DMS79 treated with DMSO at 0.1 percent for 48 hours (cell line): ENCODE data around the gene PDLIM7.

ENCODE experiments used
- DNase-seq: peaks from one replicate; lab custom pipeline; 2025; lab: John Stamatoyannopoulos, UW

PDLIM7 gene

DNA sequence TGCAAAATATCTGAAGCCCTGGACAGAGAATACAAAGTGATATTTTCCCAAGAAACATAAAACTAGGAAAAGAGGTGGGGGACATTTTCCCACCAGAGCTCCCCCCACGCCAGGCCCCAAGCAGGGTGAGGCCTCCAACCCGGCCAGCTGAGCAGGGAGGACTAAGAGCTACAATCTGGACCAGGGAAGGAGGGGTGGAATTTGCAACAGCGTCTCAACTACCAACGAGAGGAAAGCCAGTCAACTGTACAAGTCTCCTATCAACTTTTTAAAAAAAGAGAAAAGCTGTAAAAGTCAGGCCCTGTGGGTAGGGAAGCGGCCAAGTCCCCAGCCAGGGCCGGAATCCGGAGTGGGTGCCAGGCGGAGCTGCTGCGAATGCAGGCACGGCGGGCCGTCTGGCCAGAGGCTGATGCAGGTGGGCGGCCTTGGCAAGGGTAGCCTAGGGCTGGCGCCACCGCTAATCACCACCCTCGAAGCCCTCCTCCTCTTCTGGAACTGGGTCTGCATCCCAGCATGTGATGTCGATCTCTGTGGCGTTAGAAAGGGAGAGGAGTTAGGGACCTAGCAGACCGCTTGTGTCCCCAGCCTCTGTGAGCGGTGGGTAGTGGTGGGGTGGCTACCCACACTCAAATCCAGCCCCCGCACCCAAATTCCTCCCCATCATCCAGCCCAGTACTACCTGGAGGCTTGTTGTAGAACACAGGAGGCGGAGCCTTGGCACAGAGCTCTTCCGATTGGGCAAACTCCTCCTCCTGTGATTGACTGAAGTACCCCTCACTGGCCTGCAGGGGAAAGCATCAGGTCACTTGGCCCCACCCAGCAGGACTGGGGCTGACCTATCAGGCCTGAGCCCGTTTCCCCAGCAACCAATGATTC lies 40.2 kb downstream of the PDLIM7 start:
- peak; percentile 6 for DNase-seq

DNA sequence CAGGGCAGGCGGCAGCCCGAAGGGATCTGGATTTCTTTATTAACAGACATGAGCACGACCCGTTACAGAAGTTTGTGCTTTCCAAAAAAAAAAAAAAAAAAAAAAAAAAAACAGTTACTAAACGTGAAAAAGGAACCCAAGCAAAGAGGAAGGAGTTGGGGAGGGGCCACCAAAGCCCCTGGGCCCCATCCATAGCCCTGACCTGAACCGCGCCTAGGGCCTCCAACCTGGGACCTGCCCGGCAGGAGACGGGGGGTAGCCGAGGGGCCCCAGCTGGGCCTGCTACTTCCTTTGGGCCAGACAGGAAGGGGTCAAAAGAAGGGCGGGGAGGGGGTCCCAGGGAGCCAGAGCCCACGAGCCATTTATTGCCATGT lies 40.8 kb downstream of the PDLIM7 start:
- DNase-seq, result no peak

DNA sequence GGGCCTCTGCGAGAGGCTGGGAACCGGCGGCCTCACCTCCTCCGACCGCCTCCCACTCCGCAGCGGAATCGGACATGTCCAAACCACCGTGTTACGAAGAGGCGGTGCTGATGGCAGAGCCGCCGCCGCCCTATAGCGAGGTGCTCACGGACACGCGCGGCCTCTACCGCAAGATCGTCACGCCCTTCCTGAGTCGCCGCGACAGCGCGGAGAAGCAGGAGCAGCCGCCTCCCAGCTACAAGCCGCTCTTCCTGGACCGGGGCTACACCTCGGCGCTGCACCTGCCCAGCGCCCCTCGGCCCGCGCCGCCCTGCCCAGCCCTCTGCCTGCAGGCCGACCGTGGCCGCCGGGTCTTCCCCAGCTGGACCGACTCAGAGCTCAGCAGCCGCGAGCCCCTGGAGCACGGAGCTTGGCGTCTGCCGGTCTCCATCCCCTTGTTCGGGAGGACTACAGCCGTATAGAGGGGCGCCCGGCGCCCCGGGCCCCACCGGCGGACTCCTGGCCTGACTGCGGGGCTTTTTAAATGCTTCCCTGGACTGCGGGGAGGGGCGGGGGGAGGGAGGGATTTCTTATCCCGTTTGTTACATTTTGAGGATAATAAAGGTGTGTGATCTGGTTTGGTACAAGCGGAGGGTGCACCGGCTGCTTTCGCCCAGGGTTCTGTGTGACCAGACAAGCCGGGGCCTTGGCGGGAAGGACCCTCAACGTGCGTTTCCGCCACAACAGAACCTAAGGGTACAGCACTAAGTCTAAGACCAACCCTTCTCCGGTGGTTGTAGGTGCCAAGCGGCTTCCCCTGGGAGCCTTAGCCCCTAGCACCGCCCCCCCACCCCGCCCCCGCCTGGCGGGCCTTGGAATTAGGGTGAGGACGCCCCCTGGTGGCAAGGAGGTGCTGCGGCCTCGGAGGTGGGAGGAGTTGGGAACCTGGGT lies 41.5 kb downstream of the PDLIM7 start:
- peak; percentile 50 for DNase-seq

DNA sequence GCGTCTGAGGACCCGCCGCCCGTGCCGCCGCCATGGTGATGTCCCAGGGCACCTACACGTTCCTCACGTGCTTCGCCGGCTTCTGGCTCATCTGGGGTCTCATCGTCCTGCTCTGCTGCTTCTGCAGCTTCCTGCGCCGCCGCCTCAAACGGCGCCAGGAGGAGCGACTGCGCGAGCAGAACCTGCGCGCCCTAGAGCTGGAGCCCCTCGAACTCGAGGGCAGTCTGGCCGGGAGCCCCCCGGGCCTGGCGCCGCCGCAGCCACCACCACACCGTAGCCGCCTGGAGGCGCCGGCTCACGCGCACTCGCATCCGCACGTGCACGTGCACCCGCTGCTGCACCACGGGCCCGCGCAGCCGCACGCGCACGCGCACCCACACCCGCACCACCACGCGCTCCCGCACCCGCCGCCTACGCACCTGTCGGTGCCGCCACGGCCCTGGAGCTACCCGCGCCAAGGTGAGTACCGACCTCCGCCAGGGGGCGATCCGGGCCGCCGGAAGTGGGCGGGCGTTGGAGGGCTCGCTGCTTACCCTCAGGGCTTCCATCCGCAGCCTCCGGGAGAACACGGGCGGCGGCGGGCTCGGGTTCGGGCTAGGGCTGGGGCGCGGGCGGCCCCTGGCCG lies 42.3 kb downstream of the PDLIM7 start:
- peak; percentile 45 for DNase-seq

DNA sequence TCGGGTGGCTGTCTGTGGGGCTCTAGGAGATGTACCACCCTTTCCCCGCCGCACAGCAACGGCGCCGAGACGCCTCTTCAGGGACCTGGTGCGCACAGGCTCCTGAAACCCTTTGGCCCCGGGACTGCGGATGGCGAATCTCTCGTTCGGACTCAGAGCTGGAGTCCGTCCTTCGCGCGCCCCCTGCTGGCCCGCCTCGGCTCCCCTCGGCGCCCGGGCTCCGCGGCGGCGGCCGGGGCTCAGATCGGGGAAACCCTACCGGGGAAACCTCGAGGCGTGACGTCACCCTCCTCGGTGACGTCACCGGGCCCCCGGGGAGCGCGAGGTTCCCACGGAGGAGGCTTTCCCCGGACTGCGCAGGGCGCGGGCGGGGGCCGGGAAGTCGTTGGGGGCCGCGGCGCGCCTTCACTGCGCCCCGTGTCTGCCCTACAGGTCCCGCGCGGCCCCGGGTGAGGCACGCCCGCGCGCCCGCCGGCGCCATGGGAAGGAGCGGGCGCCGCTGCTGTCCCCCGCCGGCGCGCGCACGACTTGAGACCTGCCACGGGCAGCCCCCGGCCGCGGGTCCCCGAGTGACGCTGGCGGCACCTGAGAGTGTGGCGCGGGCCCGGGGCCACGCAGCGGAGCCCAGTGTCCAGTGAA lies 42.9 kb downstream of the PDLIM7 start:
- DNase-seq, result peak; percentile 63

DNA sequence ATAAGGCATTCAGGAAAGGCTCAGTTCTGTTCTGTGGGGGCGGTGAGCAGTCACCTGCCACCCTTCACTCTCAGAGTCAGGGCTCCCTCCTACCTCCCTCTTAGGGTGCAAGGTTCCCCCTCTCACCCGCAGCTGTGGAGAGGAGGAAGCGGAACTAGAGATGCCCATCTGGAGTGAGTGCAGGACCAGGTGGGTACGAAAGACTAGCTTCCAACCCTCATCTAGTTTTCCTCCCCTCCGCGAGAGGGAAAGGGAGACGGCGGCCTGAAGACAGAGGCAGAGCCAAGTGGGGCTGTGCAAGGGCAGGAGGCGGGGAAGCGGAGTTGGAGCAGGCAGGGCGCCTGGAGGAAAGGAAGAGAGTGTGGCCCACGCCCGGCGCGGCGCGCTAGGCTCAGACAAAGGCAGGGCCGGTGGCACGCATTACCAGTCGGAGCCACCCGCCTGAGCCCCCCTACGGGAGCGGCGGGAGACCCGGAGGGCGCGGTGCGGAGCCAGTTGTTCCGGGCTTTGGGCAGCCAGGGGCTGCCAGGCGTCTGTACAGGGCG lies 43.5 kb downstream of the PDLIM7 start:
- peak; percentile 35 for DNase-seq

DNA sequence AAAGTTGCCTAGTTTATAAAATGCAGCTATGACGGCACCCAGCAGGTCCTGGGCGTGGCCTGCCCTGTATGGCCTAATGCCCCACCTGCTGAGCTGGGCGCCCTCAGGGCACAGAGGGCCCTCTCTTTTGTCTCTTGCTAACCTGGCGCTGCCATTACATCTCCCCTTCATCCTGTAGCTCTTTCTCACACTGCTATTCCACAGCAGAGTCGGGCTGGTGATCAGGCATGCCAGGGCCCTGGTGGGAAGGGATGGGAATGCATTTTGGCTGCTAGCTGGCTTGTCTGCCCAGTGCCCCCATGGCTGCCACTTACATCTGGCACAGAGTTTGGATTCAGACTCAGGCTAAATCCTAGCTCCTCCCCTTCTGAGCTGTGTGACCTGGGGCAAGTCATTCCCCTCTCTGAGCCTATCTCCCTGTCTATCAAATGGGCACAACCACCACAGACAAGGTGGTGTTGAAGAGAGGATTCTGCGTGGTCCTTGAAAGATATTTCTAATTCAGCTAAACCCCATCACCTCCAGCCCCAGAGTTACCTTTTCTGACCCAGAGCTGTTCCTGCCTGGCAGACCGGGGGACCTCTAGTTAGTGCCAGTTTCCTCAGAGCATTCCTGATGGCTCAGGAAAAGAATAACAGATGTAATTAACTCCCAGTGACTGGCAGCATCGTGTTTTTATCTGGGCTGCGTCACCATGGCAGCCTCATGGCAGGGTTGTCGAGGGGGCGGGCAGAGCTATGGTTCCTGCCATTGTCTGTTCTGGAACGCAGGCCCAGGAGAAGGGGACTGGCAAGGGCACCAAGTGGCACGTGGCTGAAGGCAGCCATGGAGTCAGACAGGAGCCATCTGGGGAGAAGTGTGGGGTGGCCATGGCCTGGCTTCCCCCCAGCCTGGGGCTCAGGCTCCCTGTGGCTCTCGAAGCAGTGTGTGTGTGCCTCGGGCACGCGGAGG lies 44.4 kb downstream of the PDLIM7 start:
- no peak for DNase-seq

DNA sequence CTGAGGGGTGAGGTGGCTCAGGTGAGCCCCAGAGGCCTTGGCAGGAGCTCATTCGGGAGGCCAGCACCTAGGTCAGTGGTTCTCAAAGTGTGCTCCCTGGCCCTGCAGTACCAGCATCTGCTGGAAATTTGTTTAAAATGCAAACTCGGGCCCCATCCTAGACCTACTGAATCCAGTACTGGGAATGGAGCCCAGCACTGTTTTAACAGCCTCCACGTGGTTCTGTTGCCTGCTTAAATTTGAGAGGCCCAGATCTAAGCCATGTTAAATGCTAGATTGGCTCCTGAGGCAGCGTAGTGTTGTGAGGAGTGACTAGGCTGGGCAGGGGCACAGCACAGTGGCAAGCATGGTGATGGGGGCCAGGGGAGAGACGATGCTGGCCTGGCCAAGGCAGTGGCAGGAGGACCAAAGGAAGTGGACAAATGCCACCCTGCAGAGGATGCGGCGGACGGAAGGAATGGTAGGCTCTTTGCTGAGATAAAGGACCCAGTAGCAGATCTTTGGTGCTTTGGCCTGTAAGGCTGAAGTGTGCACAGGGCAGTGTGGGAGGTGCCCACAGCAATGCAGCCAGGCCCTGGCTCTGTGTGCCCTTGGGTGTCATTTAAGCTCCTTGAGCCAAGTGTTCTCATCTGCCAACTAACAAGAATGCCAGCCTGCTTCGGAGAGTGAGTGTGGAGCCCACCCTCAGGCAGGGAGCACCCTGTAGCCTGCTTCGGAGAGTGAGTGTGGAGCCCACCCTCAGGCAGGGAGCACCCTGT lies 46.6 kb downstream of the PDLIM7 start:
- no peak for DNase-seq

DNA sequence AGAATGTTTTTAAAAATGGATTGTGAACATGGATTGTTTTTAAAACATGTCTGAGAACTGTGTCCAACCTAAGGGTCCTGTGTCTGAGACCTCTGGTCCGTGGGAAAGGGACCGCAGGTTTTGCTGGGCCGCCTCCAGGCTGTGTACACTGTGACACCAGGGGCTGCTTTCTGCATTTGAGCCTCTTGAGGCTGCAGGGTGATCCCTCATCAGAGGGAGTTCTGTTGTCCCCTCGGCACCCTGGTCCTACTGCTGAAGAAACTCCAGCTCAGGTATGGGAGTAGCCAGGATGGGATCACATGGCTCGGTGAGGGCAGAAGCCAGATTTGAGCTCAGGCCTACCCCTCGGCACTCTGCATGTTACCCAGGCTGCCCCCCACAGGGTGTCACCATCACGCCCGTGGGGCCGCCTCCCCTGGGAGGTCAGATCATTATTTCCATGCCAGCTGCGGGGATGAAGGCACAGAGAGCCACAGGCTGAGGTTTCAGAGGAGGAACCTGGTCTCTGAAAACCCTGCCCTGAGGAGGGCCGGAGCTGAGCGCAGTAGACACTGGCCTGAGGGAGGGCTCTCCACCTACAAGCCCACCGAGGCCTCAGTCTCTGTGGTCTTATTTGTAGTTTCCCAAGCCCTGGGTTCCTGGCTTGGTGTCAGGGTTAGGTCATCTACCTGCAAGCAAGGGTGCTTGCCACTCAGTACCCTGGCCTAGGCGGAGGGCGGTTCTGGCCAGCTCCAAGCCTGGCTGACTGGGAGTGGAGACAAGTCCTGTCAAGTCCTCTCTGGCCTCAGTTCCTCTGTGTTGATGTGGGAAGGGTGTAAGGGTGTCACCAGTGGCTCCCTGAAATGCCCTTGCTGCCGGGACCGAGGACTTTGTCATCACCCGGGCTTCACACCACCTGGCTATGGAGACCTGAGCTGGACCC lies 48.0 kb downstream of the PDLIM7 start:
- no peak for DNase-seq

DNA sequence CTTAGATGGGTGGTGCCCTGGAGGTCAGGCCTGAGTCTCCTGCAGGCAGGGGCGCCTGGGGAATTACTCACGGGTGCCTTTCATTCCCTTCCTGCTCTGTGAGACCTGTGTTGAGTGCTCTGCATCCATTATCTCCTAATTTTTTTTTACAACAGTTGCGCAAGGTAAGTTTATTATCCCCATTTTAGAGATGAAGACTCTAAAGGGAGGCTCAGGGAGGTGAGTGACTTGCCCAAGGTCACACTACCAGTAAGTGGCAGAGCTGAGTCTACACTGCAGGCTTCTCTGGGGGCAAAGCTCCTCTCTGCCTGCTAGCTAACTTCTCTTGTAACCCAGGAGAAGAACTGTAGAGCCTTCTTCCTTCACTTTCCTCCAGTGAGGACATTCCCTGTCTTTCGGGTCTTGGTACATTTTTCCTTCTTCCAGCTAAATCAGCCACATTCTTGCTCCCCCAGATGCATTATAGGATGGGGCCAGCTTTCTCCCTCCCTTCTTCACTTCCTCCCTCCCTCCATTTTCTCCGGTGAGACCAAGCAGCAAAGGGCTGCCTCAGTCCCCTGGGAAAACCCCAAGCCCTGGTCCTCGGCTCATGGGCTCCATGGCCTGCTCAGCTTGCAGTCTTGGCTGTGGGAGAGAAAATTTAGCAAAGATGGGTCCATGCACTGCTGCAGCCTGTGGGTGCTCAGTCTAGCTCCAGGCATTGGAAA lies 49.0 kb downstream of the PDLIM7 start:
- no peak for DNase-seq

DNA sequence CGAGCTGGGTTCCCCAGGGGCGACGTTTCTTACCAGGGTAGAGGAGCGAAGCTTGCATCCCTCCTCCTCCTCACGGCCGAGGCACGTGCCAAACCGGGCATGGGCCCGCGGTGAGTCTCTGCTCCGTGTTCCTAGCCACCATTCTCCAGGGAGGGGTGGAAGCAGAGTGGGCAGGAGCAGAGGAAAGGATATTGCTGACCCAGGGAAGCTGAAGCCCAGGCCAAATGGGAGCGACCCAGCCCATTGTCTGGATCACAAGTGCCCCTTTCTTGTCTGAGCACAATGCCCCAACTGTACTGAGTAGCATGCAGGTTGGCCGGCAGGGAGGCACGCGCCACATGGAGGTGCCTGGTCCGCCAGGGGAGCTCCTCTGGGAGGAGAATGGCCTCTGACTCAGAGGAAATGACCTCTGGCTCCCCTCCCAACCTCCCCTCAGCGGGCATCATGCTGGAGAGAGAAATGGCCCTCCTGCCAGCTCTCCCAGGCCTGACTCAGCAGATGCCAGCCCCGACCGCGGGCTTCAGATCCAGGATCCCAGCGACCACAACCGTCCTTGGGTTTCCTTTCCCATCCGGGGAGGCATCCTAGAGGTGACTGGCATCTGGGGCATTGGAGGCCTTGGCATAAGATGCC lies 49.7 kb downstream of the PDLIM7 start:
- peak; percentile 7 for DNase-seq

DNA sequence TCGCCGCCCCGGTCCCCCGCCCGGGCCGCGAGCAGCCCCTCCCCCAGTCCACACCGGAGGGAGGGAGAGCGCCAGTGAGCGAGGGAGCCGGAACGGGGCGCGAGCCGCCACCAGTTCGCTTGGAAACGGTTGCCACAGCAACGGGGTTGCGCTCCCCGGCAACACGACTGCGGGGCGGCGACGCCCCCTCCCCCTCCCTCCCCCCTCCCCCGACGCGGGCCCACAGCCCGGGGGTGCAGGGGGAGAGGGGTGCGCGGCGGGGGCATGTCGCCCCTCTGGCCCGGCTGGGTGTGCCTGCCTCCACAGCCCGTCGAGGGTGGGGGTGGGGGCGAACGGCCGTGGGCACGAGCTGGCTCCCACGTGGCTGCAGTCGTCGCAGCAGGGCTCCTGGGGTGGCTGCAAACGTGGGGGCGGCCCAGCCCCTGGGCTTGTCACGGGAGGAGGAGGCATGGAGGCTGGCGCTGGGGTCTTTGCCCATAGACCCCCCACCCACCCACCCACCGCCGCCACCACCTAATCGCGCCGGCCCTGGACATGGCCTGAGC lies 50.3 kb downstream of the PDLIM7 start:
- DNase-seq, result peak; percentile 3

DNA sequence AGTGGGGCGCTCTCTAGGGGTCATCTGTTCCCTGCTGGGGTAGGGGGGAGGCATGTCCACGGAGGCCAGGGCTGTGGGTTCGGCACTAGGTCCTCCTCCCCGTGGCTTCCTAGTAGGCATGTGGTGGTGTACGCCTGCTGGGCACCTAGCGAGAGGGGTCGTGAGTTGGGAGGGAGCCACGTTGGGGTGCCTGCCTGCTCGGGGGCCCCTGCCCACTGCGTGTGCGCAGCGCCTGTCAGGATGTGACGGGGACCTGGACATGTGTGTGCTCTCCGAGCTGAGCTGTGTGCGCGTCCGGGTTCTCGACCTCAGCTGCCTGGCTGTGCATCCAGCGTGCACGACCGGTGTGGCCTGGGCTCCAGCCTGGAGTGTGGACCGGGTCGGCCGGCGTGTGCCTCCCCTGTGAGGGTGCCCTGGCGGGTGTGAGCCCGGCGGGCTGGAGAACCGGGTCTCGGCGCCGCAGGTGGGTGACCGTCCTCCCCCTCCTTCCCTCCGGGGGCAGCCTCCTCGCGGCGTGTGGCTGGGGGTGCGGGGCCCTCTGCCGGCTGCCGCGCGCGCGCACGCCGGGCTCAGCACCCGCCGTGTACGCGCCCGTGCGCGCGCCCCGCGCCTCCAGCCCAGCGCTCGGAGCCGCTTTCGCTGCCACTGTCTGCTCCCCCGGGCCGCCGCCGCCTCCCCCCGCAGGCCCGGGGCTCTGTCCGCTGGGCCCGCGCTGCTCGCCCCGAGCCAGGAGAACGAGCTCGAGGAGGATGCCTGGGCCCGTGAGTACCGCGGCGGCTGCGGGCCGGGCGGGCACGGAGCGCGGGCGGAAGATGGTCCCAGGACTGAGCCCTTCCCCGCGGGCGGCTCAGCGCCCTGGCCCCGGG lies 51.0 kb downstream of the PDLIM7 start, which contains the start of gene PRR7:
TSS of gene PRR7 (plus strand) at position 615 of the 866 bp plus-strand sequence. CDS start 8,254 bp downstream, outside the sequence.
- peak; percentile 4 for DNase-seq

DNA sequence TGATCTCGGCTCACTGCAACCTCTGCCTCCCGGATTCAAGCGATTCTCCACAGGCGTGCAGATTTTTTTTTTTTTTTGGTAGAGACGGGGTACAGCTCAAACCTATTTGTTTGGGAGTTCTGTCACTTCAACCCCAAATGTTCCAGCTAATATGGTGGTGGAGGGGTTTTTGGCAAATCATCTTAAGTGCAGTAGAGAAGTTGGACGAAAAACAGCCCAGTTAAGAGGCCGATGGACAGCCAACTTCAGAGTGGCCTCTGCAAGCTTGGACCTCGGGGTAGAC lies 51.5 kb downstream of the PDLIM7 start:
- no peak for DNase-seq

DNA sequence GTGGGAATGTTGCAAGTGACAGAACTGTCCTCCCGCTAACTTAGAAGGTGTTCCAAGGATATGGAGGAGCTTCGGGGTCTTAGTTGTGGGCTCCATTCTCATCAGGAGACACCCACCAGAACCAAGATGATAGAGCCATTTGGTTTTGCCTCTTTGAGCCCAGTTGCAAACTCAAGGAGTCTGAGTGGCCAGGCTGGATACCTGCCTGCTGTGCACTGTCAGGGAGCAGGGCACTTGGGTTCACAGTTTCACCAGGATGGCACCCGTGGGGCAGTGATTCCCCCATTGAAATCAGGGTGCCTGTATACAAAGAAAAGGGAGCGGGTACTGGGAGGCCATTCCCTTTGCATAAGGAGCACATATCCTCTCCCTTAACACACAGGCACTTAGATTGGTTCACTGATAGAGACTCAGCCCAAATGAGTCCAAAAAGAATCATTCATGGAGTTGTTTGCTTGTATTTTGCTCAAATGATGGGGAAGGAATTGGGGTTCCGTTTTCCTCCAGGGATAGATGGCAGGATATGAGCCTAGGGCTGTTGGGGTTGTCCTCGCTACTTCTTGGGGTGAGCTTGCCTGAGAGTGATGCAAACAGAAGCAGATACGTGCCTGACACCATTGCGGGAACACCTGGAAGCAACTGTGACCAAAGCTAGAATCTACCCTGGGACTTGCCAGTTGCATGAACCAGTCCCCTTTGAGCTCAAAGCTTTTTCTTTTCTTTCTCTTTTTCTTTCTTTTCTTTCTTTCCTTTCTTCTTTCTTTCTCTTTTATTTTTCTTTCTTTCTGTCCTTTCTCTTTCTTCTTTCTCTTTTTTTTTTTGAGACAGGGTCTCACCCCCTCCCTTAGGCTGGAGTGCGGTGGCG lies 52.1 kb downstream of the PDLIM7 start:
- no peak for DNase-seq
